ENCODE measurements around the gene FLNC.

The FLNC gene

GRCh38 chr7:128902761-128903585, 72.8 kb downstream of the FLNC start:
- no peak for DNase-seq

GRCh38 chr7:128903621-128904361, 73.6 kb downstream of the FLNC start:
- DNase-seq: no peak

- DNase-seq: peak; percentile 31 to 50
These were observed 74.4 kb downstream of the FLNC start for GRCh38 chr7:128904381-128905197.

GRCh38 chr7:128906001-128906765, 76.0 kb downstream of the FLNC start:
- DNase-seq: no peak

GRCh38 chr7:128906766-128907559, 76.8 kb downstream of the FLNC start:
- no peak for DNase-seq

All from NCI-H1930 (cell line).